Stimulated activated CD4-positive, alpha-beta T cell treated with anti-CD3 and anti-CD28 coated beads, Interleukin-4, amount 100 ng/mL, for 4 hours (primary cell): Measurements from ENCODE around the gene ZNF844.
"Not testable (repeated sequence)": the region's sequence is repeated elsewhere in the genome, so short reads cannot be mapped to it uniquely, and the experiment has no call there.

Experiments
- DNase-seq, 2 experiments: peaks; one replicate each; pipeline ENCODE4 v3.0.0-alpha.2; 2020

ZNF844 gene

GRCh38 chr19:12092956-12093355 is 28.4 kb downstream of the ZNF844 start:
- DNase-seq, result no peak

- DNase-seq, result no peak
Observed at GRCh38 chr19:12093777-12094176, 29.2 kb downstream of the ZNF844 start.

GRCh38 chr19:12095111-12095790 is 30.7 kb downstream of the ZNF844 start:
- no peak for DNase-seq

GRCh38 chr19:12098040-12098439 is 33.5 kb downstream of the ZNF844 start:
- DNase-seq, result no peak

GRCh38 chr19:12103909-12104308 is 39.4 kb downstream of the ZNF844 start:
- DNase-seq, result not testable (repeated sequence)

- no peak for DNase-seq
Observed at GRCh38 chr19:12111176-12111575, 46.6 kb downstream of the ZNF844 start.

GRCh38 chr19:12111943-12112637 is 47.6 kb downstream of the ZNF844 start:
- no peak for DNase-seq

- no peak for DNase-seq
Observed at GRCh38 chr19:12112701-12113100, 48.2 kb downstream of the ZNF844 start.

- DNase-seq, result no peak
Observed at GRCh38 chr19:12113121-12113520, 48.6 kb downstream of the ZNF844 start.

- DNase-seq, result no peak
Observed at GRCh38 chr19:12117201-12117970, 52.9 kb downstream of the ZNF844 start.

- no peak for DNase-seq
Observed at GRCh38 chr19:12126707-12127106, 62.2 kb downstream of the ZNF844 start.
